Daoy (cell line): ENCODE results near the gene FADS1. TPM values are rescaled to one million over a fixed set of nuclear protein-coding genes. Genes with fewer than 3 reads are reported as not detected.
A peak's percentile ranks its signal among the peaks of the same experiment; 100 is the strongest.

Experiments
- DNase-seq: peaks from one replicate; pipeline ENCODE4 v3.0.0-alpha.2; 2015; ENCODE audit warnings: low read depth
- total RNA-seq: library from RNA; depleted of rRNA; stranded (reverse); fragments of >200 nt; shearing (Covaris generic); gene quantifications from 2 replicates; pipeline ENCODE4 v1.2.3, GENCODE V29; 2014

Gene FADS1
- total RNA-seq, 1 experiment from 2014 or later, result 35.9 TPM

DNA sequence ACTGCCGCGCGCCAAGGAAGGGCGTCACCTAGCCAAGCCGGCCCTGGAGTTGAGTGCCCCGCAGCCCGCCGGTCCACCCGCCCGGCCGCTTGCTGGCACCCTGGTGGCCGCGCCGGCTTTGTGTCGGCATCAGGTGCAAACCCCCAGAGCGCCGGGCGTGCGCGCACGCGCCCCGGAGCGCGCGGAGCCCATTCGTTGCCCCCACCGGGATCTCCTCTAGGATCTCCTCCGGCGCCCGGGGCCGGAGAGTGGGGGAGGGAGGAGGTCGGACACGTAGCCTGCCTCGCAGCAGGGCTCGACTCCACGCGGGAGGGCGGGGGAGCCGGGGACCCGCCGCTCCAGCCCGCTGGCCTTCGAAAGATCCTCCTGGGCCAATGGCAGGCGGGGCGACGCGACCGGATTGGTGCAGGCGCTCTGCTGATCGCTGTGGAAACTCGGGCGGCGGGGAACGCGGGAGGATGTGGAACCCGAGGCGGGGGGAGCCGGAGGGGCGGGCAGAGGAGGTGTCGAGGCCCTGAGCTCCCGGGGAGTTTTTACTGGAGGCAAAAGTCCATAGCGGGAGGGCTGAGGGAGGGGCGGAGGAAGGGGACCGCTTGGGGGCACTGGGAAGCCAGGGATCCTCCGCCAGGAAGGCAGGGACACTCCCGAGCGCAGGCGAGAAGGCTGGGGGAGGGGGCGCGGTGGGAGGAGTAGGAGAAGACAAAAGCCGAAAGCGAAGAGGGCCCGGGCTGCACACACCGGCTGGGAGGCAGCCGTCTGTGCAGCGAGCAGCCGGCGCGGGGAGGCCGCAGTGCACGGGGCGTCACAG is 11.0 kb upstream of the FADS1 start, which contains the start of gene FADS2:
Gene FADS2, plus strand, starts transcription at position 730 of the 808 bp plus-strand sequence. CDS start 91 bp downstream, outside the sequence.
- DNase-seq, result peak; percentile 84

DNA sequence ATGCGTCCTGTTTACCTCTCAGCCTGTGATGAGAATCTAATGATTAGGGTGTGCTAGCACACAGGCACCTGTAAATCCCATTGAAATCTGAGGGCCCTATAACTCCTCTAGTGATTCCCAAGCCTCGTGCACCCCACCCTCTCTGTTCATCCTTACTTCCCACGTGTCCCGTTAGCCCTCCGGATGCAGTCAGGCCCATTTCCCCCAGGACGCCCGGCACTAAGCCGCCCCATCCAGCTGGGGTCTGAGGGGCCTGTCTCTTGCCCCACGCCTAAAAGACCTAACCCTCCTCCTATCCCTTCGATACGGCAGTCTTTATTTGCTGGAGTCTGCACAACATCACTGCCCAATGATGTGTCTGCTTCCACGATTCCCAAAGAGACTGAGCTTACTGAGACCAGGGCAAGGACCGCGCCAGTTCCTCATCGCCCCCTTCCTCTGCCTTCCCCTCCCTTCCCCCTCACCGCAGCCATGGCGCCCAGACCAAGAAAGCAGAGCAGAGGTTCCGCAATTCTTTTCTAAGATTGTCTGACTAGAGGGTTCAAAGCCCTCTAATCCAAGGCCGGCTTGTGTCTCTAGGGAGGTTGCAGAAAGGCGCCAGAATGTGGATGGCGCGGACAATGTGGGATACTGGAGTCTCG is 10.2 kb upstream of the FADS1 start:
- no peak for DNase-seq

GRCh38 chr11:61820174-61820573 is 3.4 kb upstream of the FADS1 start:
- DNase-seq, result no peak

DNA sequence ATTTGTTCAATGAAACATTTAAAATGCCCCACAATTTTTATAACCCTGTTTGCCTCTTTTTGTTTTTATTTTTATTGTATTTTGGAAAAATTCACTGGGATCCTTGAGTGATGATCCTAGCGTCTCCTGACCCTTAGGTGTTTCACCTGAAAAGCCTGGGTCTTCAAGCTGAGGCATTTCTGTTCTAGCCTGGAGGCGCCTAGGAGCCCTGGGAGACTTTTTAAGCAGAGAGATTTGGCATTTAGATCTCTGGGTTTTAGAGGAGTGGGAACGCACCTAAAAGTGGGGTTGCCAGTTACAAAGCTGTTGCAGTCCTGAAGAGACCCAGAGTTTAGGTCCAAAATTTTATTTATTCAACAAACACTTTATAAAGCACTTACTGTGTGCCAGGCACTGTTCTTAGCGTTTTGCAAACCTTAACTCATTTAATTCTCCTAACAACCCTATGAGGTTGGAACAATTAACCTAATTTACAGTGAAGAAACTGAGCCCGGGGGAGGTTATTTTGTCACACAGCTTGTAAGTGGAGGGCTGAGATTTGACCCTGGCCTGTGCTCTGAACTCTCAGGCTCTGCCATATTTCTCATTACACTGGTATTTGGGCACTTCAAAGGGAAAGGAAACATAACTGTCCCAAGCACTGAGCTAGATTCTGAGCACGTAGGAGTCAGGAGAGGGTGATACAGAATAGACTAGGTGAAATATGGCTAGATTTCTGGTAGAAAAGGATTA is 834 bp upstream of the FADS1 start:
- DNase-seq, result no peak

DNA sequence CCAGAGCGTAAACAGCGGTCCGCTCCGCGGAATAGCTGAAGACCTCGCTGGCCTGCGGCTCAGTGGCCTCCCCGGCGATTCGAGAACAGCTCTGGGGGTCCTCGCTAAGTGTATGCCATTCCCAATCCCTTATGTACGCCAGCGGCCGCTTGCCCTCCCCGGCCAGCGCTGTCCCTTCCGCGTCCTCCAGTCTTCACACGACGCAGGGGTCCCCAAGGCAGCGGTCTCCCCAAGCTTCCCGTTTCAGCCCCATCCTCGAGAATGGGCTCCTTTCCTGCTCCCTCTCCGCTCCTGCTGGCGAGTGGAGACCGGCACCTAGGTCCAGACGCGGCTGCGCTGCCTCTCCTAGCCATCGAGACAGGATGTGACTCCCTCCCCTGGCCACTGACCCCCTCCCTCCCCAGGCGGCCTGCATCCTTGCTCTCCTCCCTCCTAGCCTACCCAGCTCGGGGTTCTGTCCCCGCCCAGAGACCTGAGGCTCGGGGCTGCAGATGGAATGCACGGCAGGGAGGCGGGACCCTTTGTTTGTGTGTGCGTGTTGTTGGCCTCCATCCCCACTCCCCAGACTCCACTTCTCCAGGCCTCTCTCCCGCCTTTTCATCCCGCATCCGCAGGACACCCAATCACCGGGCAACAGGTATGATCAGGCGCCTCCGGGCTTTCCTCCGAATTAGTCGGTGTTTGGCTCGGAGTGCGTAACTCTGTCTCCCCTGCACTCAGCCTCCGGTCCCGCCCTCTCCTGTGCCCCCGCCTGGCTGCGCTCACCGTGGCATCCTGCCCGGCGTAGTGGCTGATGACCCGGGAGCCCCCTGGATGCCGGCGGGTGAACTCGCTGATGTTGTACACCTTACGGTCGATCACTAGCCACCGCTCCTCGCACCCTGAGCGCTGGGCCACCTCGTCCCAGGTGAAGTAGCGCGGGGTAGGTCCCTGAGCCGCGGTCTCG is 740 bp downstream of the FADS1 start:
- DNase-seq, result peak; percentile 83

DNA sequence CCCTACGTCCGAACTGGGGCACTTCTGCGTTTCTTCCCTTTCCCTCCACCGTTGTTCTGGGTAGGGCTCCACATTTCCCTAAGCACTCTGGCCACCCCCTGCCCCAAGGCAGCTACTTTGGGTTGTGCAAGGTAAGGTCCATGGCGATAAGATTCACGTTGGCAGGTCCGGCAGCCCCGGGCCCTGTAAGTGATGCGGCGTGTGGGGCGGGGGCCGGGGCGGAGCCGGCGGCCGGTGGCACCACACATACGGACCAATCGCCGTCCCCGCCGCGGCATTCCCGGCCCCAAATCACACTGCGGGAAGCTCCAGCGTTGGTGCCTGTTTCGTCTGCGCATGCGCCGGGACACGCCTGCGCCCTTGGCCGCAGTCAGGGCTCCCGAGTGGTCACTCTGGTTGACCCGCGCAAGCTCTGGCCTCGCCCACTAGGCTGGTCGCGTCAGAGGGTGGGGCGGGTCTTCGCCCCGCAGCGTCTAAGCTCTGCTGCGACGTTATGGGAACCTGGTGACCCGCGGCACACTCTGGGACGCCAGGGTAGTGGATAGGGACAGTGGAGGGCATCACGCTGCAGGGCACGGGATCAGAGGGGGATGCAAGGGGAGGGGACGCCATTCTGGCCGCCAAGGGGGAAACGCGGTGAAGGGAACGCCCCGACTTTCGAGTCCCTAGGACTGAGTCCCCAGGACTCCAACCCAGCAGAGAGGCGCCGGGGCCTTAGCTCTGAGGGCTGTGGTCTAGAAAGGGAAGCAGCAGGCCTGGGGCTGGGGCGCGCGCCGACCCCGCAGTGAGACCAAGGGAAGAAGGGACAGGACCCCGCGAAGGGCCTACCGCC is 1.6 kb downstream of the FADS1 start:
- peak; percentile 91 for DNase-seq

DNA sequence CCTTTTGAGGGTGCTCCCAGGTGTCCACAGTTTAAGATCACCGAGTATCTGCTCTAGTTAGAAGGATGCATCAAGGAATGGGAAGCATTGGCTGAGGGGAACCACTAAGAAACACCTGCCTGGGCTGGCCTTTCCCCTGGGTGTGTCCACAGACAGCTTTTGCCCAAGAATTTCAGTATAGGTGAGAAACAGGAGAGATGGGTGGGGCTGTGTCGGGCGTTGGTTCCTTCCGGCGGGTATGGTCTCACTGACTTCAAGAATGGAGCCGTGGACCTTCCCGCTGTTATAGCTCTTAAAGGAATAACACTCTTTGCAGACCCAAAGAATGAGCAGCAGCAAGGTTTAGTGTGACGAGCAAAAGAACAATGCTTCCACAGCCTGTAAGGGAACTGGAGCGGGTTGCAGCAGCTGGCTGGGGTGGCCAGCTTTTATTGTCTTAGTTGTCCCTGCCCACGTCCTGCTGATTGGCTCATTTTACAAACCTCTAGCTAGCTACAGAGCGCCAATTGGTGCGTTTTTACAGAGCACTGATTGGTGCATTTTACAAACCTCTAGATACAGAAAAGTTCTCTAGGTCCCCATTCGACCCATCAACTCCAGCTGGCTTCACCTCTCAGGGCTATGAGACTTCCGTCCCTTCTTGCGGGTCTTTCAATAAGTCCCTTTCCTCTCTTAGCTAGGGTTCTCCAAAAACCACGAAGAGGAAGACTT is 2.4 kb downstream of the FADS1 start:
- peak; percentile 14 for DNase-seq

- DNase-seq, result no peak
Measured at GRCh38 chr11:61812736-61813411, 3.9 kb downstream of the FADS1 start.

DNA sequence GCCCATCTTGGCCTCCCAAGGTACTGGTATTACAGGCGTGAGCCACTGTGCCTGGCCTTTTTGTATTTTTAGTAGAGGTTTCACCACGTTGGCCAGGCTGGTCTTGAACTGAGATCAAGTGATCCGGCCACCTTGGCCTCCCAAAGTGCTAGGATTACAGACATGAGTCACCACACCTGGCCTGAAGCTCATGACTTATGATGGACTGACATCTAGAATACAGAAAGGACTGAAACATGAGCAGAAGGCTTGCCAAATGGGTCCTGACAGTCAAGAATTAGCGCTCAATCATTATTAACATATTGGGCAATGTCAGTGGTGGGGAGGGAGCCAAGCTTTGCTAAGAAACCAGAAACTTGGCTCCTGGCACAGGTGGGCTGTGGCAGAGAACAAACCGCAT is 5.0 kb downstream of the FADS1 start:
- DNase-seq, result no peak

GRCh38 chr11:61810671-61811175 is 6.1 kb downstream of the FADS1 start:
- DNase-seq, result no peak

DNA sequence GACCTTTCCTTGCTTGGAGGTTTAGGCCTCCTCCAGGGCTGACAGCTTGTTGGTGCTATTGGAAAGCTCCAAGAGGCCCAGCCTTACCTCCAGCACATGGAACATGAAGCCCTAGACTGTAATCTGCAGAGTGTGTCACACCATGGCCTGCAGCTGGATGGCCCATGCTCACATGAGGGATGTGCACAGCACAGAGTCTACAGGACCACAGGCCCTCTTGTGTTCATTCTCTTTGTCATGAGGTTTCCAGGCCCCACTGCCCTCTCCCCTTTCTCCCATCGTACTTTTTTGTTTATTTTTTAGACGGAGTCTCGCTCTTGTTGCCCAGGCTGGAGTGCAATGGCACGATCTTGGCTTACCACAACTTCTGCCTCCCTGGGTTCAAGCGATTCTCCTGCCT is 10.0 kb downstream of the FADS1 start:
- DNase-seq, result no peak

- no peak for DNase-seq
Measured at GRCh38 chr11:61805146-61805545, 11.7 kb downstream of the FADS1 start.

DNA sequence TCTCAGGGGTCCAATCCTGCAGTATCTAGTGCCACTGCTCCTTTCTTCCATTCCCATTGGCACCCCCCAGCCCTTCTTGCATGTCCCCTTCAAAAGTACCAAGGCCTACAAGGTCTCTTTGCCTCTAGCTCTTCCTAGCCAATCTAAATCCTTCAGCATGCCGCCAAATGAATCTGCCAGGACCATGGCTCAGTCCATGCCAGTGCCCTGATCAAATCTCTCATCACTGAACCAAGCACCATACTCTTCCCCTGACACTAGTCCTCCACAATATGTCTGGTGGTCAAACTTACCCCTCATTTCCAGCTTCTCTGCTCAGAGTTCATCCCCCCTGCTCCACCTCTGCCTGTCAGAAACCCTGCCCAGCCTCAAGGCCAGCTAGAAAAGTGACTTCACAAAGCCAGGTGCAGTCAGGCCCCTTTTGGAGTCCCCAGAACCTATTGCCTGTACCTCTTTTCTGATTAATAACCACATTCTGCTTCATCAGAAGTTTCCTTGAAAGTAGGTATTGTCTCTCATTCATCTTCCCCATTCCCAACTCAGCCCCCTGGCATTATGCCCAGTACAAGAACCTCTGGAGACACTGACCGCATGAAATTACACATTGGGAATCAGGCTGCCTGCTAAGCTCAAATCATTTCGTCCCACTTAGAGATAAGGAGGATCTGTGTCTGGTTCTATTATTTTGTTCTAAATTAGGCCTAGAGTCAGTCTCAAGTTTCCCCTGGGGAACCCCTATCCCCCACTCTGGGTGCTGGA is 12.7 kb downstream of the FADS1 start:
- DNase-seq, result no peak

GRCh38 chr11:61802605-61803004 is 14.2 kb downstream of the FADS1 start:
- DNase-seq, result no peak

- no peak for DNase-seq
Measured at GRCh38 chr11:61800331-61801281, 16.2 kb downstream of the FADS1 start.

- DNase-seq, result no peak
Measured at GRCh38 chr11:61799665-61800284, 17.0 kb downstream of the FADS1 start.
